Erythroblast (primary cell): Measurements from ENCODE around the gene ZBTB3.
"Not testable (repeated sequence)": the region's sequence is repeated elsewhere in the genome, so short reads cannot be mapped to it uniquely, and the experiment has no call there.

Experiments used
- DNase-seq, 2 experiments: peaks; one replicate each; lab custom pipeline; 2025; lab: John Stamatoyannopoulos, UW
- GATA1 ChIP-seq: IDR thresholded peaks from 2 replicates; pipeline ENCODE4 v1.6.1; 2011; ENCODE audit warnings: low read depth, mild to moderate bottlenecking, control low read depth, low read length, moderate library complexity
- POLR2A ChIP-seq: IDR thresholded peaks from 2 replicates; pipeline ENCODE4 v1.6.1; 2011; ENCODE audit warnings: mild to moderate bottlenecking, low read length

Gene ZBTB3

DNA sequence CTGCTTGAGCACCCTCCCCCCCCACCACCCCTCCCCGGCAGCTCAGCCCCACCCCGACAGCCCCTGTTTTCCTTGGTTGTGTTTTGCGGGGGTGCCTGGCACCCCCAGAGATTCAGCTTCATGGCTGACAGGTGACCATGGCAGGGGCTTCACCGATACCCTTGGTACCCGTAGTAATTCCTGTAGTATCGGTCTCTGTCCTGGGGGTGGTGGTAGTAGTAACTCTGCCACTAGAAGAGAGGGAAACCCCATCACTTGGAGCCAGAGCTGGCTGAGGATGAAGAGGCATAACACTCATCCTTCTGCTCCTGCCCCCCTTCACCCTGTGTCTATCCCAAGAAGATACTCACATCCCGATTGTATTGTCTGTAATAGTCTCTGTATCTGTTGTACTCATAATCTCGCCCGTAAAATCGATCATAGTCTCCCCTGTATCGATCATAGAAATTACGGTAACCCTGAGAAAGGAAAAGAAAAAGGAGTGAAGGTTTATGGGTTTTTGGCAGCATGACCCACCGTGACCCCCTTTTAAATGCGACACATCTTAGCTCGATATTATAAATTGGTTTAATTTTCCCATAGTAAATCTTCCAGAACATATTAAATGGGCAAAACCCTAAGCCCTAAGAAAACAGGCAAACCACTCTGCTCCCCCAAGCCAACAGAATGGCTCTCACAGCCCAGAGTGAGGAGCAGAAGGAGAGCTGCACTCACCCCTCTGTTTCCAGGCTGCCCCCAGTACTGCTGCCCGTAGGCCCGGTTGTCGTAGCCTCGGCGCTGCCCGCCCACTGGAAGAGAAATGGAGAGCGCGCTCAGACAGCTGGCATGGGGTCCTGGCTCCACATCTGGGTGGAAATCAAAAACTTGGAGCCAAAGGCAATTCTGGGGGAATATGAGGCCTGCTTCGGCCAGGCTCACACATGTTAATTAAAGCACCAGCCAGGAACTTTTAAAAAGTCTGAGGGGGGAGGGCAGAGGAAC, 38.5 kb downstream of the ZBTB3 start:
- DNase-seq = no peak
- TF ChIP-seq POLR2A = no peak
- no peak for TF ChIP-seq GATA1

DNA sequence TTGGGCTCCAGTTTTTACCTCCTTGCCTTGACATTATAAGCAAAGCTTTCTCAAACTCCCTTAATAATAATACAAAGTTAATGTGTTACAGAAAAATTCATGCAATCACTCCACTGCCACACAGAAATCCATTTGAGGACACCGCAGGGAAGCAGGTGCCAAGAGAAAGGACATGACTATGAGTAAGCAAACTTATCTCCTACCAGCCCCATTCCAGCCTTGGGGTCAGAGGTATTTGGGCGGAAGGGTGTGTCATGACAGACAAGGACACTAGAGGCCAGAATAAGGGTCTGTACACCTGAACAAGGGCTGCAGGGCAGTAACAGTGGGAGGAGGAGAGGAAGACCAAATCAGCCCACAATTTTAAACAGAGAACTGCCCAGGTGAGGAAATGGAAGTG, 40.6 kb downstream of the ZBTB3 start:
- DNase-seq = peak in 1 of 2 experiments; percentile 41
- TF ChIP-seq POLR2A (no peak), GATA1 (no peak)

- DNase-seq = no peak
- TF ChIP-seq POLR2A (no peak), GATA1 (no peak)
These were observed 41.1 kb downstream of the ZBTB3 start for GRCh38 chr11:62712861-62713260.

GRCh38 chr11:62712276-62712812, 41.6 kb downstream of the ZBTB3 start:
- DNase-seq = no peak
- TF ChIP-seq POLR2A (no peak), GATA1 (no peak)

DNA sequence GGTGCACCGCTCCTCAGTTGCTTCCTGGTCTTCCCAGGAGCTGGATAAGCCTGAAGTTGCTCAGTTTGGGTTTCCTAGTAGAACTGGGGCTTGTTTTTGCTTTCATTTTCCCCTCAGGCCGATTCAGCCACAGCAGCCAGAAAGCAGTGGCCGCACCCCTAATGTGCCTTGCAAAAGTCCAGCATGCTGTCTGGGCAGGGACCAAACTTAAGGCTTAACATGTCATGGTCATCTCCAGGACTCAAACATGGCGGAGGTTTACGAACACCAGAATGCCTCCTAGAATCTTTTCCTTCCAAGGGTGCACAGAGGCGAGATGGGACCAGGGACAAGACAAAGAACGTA, 44.0 kb downstream of the ZBTB3 start:
- DNase-seq = peak; percentile 67 to 74
- TF ChIP-seq POLR2A = no peak
- TF ChIP-seq GATA1 = no peak

GRCh38 chr11:62709247-62710000, 44.5 kb downstream of the ZBTB3 start:
- DNase-seq = peak; percentile 98 to 99
- TF ChIP-seq POLR2A (peak; percentile 84), GATA1 (no peak)

DNA sequence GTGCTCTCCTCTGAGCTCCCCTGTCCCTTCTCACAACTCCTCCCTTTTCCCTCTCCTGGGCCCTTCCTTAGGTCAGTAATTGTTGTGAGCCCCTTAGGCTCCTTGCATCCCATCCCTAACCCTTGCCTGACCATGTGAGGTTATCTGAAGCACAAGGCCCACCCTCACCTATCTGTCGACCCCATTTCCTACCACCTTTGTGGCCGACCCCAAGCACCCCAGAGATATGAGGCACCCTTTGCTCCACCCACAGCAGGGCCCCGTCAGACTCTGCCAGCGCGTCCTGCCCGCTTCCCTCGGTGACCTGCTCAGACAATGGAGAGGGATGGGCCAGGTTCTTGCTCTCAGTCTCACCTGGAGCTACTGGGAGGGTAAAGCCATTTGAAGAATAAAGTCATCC, 45.2 kb downstream of the ZBTB3 start:
- TF ChIP-seq GATA1 (no peak), POLR2A (no peak)
- peak; percentile 70 to 72 for DNase-seq

DNA sequence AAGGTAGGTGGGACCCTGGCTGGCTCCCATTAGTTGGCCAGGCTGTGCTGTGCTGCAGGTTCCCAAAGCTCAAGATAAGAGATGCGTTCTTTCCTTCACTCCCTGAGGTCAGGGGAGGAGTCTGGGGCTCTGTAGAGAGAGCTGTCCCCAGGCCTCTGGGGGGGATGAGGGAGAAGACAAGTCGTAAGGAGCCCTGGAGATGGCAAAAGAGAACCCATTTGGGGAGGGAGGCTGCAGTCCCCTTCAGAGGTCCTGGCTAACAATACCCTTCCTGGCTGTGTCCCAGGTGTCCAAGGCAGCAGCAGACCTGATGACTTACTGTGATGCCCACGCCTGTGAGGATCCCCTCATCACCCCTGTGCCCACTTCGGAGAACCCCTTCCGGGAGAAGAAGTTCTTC, 45.6 kb downstream of the ZBTB3 start:
- DNase-seq = peak; percentile 61 to 75
- no peak for TF ChIP-seq GATA1
- no peak for TF ChIP-seq POLR2A

DNA sequence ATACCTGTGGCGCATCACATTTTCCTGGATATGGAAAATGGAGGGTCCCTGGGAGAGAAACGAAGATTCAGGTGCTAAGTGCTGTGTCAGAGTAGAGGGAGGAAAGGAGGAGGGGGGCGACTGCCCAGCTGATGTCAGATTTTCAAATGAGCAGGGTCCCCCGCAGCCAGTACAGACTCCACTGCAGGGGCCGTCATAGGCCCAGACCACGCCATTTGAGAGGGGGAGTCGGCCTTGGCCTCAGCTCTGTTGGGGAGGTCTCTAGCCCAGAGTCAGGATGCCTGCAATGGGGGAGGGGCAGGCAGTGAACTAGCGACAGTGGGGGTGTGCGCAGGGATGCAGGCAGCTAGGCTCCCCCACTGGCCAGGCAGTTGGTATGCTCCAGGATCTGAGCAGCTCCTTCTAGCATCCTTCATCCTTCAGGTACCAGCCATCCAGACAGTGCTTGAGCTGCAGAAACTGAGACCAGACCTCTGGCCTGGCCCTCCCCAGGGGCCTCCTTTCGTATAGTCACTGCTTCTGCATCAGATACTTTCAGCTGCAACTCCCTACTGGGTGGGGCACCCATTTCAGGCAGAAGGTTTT, 46.6 kb downstream of the ZBTB3 start, which contains the start of the genes BSCL2 and GNG3:
TSS of gene BSCL2 (minus strand) at position 148 of the 585 bp plus-strand sequence. CDS start 229 bp downstream, outside the sequence.
TSS of gene GNG3 (plus strand) at position 400 of the 585 bp plus-strand sequence. CDS start 620 bp downstream, outside the sequence.
- TF ChIP-seq GATA1 (no peak), POLR2A (no peak)
- peak; percentile 59 to 67 for DNase-seq

GRCh38 chr11:62706850-62707247, 47.1 kb downstream of the ZBTB3 start:
- DNase-seq = no peak
- TF ChIP-seq POLR2A (no peak), GATA1 (no peak)

GRCh38 chr11:62705880-62706849, 47.8 kb downstream of the ZBTB3 start:
- DNase-seq = peak; percentile 97 to 98
- TF ChIP-seq GATA1 (no peak), POLR2A (peak; percentile 80)

GRCh38 chr11:62705413-62705812, 48.5 kb downstream of the ZBTB3 start:
- TF ChIP-seq POLR2A = no peak
- no peak for TF ChIP-seq GATA1
- DNase-seq = peak; percentile 64 to 71

GRCh38 chr11:62703921-62704320, 50.0 kb downstream of the ZBTB3 start:
- not testable (repeated sequence) for DNase-seq
